HG03039 (cell line): ENCODE results near the gene NOP16.

Experiments used
- ATAC-seq: cut with Tn5 transposase; IDR thresholded peaks from one replicate; pipeline ENCODE4 v1.9.1; 2021; ENCODE audit warnings: mild to moderate bottlenecking, moderate library complexity; ENCODE audit not compliant: unreplicated experiment

The NOP16 gene, protein sequence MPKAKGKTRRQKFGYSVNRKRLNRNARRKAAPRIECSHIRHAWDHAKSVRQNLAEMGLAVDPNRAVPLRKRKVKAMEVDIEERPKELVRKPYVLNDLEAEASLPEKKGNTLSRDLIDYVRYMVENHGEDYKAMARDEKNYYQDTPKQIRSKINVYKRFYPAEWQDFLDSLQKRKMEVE

DNA sequence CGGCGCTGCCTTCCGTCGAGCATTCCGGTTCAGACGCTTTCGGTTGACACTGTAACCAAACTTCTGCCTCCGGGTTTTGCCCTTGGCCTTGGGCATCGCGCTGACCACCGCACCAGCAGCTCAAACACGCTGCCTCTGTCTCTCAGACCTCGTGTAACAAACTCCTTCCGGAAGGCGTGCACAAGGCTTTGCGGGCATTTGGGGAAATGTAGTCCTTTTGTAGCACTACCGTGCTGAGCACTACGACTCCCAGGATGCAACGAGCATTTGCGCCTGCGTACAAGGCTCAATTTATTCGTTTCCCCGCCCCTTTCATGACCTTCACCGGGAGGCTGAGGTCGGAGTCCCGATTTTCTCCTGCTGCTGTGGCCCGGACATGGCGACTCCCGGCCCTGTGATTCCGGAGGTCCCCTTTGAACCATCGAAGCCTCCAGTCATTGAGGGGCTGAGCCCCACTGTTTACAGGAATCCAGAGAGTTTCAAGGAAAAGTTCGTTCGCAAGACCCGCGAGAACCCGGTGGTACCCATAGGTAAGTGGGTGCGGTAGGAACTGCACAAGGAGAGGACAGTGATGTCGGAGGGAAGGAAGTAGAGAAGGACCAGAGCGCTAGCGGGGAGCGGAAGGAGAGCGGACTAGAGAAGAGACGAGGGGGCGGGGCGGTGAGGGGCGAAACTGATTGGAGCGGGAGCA lies at the start of gene NOP16, which contains the start of gene HIGD2A:
TSS of gene NOP16 (minus strand) at position 155 of the 691 bp plus-strand sequence. CDS start at position 96, 59 bp downstream.
TSS of gene HIGD2A (plus strand) at position 308 of the 691 bp plus-strand sequence. CDS start at position 377, 69 bp downstream.
- peak; percentile 83 for ATAC-seq

DNA sequence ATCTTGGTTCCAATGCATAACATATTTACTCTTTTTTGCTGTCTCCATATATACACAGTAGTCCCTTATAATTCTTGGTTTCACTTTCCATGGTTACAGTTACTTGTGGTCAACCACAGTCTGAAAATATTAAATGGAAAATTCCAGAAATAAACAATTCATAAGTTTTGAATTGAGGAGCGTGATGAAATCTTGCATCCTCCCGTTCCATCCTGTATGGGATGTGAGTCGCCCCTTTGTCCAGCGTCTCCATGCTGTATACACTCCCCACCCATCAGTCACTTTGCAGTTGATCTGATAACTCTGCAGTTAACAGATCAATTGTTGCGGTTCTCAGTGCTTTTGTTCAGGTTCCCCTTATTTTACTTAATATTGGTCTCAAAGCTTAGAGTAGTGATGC lies 48.3 kb upstream of the NOP16 start:
- ATAC-seq, result no peak

DNA sequence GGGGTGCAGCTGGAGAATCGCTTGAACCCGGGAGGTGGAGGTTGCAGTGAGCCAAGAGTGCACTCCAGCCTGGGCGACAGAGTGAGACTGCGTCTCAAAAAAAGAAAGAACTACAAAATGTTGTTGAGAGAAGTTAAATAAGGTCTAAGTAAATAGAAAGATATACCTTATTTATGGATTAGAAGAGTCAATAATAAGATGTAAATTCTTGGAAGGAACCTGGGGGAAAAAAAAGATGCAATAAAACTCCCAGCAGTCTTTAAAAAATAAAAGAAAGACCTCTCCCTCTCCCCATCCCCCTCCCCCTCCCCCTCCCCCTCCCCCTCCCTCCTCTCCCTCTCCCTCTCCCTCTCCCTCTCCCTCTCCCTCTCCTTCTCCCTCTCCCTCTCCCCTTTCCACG lies 44.3 kb upstream of the NOP16 start:
- no peak for ATAC-seq

DNA sequence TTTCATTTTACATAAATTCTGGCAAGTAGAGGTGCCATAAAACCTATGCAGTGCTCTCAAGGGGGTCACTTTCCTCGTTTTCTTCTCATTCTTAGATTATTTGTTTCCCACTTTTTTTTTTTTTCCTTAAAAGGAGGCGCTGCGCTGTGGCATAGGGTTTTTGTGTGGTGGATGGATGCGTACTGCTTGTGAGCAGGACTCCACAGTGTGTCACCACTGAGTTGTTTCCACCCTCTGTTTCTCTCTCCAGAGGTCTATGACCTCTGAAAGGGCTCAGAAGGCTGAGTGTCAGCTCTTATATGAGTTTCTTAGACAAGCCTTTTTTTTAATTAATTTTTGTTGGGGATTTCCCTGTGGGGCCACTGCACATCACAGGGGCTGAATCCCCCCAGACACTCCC lies 41.6 kb upstream of the NOP16 start:
- no peak for ATAC-seq

DNA sequence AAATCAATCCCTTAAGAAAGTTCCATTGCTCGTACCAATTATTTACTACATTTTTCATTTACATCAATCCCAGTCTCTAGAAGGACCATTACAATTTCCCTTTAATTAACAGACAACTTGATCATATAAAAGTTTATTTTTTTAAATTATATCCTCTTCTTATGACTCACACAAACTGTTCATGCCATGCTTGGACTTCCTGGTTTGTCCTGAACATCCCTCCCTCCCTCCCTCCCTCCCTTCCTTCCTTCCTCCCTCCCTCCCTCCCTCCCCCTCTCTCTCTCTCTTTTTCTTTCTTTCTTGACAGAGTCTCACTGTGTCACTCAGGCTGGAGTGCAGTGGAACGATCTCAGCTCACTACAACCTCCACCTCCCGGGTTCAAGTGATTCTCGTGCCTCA lies 39.6 kb upstream of the NOP16 start:
- no peak for ATAC-seq

DNA sequence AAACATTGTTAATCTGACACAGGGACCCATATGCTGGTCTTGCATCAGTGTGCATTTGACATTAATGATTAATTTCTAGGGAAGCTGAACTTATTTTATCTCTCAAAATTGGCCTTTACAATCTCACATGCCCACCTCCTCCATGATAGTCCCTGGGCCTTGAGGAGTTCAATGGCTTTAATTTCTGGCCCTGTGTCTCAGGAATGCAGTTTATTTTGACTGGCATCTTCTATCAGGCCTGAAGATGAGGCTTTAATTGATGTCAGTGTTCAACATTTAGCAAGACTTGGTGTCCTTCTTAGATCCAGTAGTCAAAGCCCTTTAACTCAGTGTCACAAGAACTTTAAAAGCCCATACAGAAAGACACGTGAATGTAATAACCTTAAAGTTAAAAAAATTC lies 38.5 kb upstream of the NOP16 start:
- no peak for ATAC-seq

DNA sequence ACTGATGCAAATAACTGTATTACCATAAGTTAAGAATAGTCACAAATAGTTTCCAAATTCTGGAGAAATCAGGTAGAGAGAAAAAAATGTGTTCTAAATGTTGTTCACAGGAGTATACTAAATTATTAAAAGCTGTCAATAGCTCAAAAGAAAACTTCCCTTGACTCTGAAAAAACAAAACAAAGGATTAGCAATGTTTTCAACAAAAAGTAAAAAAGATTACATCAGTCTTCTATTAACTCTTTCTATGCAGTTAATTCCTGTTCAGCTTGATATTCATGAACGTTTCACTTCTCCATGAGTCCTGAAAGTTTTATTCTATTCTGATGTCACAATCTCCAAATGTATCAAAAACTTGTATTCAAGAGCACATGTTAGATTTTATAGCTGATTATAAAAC lies 37.4 kb upstream of the NOP16 start:
- ATAC-seq, result no peak

DNA sequence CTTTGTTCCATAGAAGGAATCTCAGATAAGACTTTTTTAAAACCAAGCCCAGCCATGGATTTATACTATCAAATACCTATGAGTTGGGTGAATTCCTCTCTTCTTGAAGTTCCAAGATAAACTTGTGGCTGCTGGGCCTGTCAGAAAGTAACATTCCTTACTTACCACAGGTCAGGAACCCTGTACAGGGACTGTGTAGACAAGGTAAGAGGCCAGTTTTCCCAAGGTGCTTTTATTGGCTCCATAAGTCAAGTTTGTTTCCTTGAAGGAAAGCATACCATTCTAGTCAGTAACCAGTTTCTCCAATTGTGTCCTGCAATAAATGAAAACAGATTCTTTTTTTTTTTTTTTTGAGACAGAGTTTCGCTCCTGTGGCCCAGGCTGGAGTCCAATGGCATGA lies 36.7 kb upstream of the NOP16 start:
- no peak for ATAC-seq

DNA sequence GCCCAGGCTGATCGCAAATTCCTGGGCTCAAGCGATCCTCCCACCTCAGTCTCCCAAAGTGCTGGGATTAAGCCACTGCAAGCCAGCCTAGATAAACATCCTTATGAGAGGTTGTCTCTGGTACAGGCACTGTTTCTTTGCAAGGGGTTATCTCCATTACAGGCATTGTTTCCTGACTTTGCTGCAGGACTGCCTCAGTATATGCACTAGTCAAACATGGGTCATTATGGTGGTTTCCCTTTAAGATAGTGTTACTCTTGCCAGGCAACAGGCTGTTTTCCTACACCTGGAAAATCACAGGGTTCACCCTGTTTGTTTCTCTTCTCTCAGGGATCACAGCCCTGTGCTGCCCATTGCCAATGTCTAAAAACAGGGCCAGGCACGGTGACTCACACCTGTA lies 35.8 kb upstream of the NOP16 start:
- no peak for ATAC-seq

DNA sequence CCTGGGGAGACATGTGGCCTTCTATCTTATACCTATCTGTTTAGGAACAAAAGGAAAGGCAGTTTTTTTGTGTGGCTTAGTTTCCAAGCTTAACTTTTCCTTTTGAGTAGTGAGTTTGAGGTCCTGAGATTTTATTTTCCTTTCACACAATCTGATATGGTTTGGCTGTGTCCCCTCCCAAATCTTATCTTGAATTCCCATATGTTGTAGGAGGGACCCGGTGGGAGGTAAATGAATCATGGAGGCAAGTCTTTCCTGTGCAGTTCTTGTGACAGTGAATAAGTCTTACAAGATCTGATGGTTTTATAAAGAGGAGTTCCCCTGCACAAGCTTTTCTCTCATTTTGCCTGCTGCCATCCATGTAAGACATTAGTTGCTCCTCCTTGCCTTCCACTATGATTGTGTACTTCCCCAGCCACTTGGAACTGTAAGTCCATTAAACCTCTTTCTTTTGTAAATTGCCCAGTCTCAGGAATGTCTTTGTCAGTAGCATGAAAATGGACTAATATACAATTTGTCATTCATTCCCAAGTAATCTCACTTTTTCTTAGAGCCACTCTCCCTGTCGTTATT lies 32.7 kb upstream of the NOP16 start:
- ATAC-seq, result no peak

DNA sequence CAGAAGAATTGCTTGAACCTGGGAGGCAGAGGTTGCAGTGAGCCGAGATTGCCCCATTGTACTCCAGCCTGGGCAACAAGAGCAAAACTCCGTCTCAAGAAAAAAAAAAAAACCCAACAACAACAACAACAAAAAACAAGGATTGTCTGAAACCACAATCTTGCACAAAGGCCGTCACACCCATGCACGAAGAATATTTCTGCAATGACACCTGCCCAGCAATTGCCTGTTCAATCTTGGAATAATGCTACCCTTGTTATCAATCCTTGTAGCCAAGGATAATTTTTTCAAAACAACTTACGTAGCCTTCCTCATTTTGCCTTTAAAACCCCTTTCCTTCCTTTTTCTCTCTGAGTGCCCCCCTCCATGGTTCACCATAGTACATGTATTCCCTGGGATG lies 31.7 kb upstream of the NOP16 start:
- ATAC-seq, result no peak

DNA sequence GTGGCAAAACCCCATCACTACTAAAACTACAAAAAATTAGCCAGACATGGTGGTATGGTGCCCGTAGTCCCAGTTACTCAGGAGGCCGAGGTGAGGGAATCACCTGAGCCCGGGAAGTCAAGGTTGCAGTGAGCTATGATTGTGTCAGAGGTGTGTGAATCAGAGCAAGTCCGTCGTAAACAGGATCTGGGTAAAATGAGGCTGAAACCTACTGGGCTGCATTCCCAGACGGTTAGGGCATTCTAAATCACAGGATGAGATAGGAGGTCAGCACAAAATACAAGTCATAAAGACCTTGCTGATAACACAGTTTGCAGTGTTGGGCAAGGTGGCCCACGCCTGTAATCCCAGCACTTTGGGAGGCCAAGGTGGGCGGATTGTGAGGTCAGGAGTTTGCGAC lies 29.9 kb upstream of the NOP16 start:
- ATAC-seq, result no peak

DNA sequence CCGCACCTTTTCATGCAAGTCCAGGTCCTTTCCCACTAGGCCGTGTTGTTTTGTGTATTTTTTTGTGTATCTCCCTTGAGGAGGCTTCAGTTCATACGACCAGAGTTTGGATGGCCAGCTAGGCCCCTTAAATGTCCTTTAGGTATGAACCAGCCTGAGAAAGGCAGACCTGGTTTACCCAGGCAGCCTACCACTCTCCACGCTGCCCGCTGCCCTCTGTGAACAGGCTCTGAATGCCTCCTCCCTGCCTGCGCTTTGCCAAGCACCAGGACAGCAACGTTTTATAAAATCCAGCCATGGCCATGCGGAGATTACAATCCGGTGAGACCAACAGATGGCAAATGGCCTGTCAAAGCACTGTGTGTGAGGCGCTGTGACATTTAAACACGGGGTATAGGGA lies 28.6 kb upstream of the NOP16 start:
- no peak for ATAC-seq

DNA sequence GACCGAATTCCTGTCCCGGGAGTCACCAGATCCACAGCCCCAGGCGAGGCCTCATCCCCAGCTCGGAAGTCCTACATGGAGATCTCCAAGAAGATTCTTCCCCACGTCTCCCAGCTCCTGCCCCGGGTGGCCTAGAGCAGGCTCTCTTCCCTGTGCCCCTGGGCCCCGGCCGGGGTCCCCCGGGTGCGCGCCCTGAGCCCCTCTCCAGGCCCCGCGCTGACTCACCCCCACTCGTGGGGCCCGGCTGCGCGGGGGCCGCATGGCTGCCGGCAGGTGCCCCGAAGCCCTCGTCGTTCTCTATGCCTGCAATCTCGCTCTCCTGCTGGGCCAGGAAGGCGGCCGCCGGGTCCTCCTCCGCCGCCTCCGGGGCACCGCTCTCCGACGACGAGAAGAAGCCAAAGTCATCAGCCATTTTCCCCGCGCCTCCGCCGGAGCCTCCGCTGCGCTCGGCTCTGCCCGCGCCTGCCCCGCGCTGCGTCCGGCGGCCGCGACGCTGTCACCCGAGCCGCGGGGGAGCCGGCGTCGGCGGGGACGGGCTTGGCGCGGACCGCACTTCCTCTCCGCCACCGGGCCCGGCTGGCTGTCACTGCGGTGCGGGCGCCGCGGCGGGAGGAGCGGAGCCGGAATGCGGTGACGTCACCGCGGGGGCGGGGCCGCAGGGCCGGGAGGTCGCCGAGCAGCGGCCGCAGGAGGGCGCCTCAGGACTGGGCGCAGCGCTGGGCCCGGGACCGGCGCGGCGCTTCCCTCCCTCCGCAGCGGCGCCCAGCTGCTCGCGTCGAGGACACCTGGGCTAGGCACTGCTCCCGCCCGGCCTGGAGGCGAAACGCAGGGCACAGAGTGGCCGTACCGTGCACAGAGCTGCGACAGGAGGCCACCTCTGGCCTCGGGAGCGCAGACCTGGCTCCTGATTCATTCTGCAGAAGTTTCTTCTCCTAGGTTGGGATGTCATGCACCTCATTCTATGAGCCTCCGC lies 27.8 kb upstream of the NOP16 start, which contains the start of gene CLTB:
TSS of gene CLTB (minus strand) at position 588 of the 973 bp plus-strand sequence. CDS start at position 412, 176 bp downstream.
- ATAC-seq, result peak; percentile 89

DNA sequence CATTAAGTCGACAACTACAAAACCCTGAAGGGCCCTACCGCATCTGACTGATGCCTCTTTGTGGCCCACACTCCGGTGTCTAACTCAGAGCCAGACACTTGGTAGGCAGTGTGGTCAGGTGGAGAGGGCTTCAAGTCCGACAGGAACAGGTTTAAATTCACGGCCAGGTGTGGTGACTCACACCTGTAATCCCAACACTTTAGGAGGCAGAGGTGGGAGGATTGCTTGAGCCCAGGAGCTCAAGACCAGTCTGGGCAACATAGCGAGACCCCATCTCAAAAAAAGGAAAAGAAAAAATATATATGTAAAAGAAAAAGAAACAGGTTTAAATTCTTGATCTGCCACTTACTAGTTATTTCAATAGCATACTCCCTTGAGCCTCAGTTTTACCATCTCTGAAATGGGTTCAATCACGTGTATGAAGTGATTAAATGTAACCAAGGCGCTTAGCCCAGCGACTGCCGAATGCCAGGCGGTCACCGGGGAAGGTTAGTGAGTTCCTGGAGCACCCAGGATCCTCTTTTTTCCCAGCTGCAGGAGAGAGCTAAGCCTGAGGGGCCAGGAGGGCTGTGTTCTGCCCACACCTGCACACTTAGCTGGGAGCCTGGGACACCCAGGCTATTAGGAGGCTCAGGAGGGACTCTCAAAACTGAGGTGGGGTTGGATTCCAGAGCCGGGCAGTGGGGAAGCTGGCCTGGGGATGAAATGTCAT lies 27.0 kb upstream of the NOP16 start:
- ATAC-seq, result no peak

DNA sequence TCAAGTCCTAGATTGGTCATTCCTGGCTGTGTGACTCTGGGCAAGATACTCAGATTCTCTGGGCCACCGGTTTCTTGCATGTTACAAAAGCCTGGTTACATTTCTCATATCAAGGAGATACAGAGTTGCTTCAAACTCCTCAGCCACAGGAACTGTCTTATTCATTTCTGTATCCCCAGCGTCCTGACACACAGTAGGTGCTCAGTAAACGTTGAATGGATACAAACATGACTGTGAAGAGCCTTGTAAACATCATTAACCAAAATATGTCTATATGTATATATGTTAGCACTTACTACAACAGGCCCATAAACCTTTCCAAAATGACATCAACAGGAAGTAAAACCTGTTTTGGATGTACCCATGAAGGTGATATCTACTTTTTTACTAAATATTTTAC lies 26.3 kb upstream of the NOP16 start:
- no peak for ATAC-seq

DNA sequence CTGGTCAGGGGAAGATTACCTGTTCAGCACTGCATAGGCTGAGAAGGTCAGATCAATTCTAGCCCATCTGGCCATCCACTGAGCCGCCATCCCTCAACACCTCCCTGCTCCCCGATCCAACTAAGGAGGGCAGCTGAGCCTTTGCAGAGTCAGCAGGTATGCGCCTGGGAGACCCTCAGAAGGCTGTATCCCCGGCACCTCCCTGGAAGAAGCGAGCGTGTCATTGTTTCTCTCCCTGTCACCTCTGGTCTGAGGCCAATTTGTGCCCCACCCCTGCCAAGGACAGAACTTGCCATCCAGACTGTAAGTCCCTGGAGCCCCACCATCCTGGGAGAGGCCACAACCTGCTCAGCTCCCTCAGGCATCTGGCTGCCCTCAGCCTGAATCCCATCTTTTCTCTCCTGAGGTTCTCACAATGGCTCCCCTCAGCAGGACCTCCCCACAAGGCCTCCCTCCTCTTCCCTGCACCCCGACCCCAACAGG lies 25.4 kb upstream of the NOP16 start:
- ATAC-seq, result no peak

DNA sequence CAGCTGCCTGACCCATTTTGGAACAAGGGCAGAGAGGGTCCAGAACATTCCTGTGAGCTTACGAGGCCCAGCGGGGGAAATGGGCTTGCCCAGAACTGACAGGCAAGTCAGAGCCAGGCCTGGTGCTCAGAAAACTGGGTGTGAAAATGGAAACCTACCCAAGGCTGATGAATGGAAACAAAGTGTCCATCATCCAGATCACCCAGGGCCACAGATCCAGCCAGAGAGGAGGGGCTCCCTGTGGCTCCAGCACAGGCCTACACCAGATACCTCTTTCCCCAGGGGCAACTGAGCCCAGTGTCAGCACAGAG lies 24.8 kb upstream of the NOP16 start:
- no peak for ATAC-seq

DNA sequence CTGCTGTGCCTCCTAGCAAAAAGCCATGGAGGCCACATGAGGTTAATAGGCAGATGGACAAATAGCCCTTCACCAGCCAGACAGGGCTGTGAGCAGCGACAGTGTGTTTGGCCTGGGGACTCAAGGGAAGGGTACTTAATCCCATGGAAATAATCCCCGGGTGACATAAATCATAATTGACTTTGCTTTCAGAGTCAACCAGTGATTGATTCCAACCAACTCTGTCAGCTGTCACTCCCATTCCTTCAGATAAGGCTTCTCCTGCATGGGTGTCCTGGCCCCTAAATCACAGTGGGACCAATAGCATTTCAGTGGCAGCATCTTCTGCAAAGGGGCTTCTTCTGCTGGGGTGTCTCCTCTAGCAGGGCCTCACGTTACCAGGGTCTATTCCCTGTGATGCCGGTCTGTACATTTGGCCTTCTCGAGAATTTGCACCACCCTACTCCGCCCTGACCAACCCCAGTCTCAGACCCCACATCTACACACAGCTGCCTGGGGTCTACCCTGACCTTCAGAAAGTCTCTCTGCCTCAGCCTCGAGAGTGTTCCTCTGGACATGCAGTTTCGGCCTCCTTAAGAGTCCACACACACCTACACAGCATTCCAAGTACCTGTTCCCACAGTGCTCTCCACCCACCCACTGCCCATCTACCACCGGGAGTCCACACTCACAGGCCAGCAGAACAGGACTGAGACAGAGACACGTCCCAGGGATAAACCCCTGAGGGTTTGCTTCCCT lies 24.3 kb upstream of the NOP16 start:
- no peak for ATAC-seq
